WTC11 (cell line): Measurements from ENCODE around the gene HOXB5.

ENCODE experiments used
- ATF2 ChIP-seq: sonication (generic); formaldehyde crosslinking; IDR thresholded peaks from 2 replicates; pipeline ENCODE4 v1.8.1; 2022; ENCODE audit warnings: low read depth, missing genetic modification reagents, borderline replicate concordance
- CREB1 ChIP-seq: sonication (generic); formaldehyde crosslinking; IDR thresholded peaks from 2 replicates; pipeline ENCODE4 v1.8.0; 2023; ENCODE audit warnings: mild to moderate bottlenecking, missing genetic modification reagents
- CTCF ChIP-seq: fragments of 200-600 bp; IDR thresholded peaks from 2 replicates; pipeline ENCODE4 v1.8.0; 2022; ENCODE audit warnings: antibody characterized with exemption
- E2F5 ChIP-seq: sonication (generic); formaldehyde crosslinking; IDR thresholded peaks from 2 replicates; pipeline ENCODE4 v1.8.1; 2022; ENCODE audit warnings: mild to moderate bottlenecking, moderate library complexity, missing genetic modification reagents
- ELF4 ChIP-seq: sonication (generic); formaldehyde crosslinking; IDR thresholded peaks from 2 replicates; pipeline ENCODE4 v1.8.1; 2022; ENCODE audit warnings: low read depth, mild to moderate bottlenecking, moderate library complexity, missing genetic modification reagents
- ETV6 ChIP-seq: sonication (generic); formaldehyde crosslinking; IDR thresholded peaks from 2 replicates; pipeline ENCODE4 v1.8.1; 2022; ENCODE audit warnings: mild to moderate bottlenecking, missing genetic modification reagents
- JUN ChIP-seq: sonication (generic); formaldehyde crosslinking; IDR thresholded peaks from 2 replicates; pipeline ENCODE4 v1.8.0; 2023; ENCODE audit warnings: mild to moderate bottlenecking, missing genetic modification reagents
- SMAD3 ChIP-seq: sonication (generic); formaldehyde crosslinking; IDR thresholded peaks from 2 replicates; pipeline ENCODE4 v1.8.0; 2022; ENCODE audit warnings: missing genetic modification reagents, mild to moderate bottlenecking, borderline replicate concordance
- TCF7 ChIP-seq: sonication (generic); formaldehyde crosslinking; IDR thresholded peaks from 2 replicates; pipeline ENCODE4 v1.8.0; 2022; ENCODE audit warnings: mild to moderate bottlenecking, low read depth, missing genetic modification reagents, moderate library complexity
- TP53 ChIP-seq: sonication (generic); formaldehyde crosslinking; IDR thresholded peaks from 2 replicates; pipeline ENCODE4 v1.8.1; 2023; ENCODE audit warnings: mild to moderate bottlenecking, missing genetic modification reagents
- USF2 ChIP-seq: sonication (generic); formaldehyde crosslinking; IDR thresholded peaks from 2 replicates; pipeline ENCODE4 v1.8.1; 2023; ENCODE audit warnings: mild to moderate bottlenecking, missing genetic modification reagents, moderate library complexity

- TF ChIP-seq CTCF: no peak
- TF ChIP-seq USF2 (CRISPR knock-in tag): no peak
- TF ChIP-seq ELF4 (CRISPR knock-in tag): no peak
- TF ChIP-seq JUN (CRISPR knock-in tag): no peak
- TF ChIP-seq TCF7 (CRISPR knock-in tag): no peak
- no peak for TF ChIP-seq TP53 (CRISPR knock-in tag)
- no peak for TF ChIP-seq ETV6
- TF ChIP-seq ATF2: no peak
- no peak for TF ChIP-seq CREB1 (CRISPR knock-in tag)
- no peak for TF ChIP-seq E2F5 (CRISPR knock-in tag)
- no peak for TF ChIP-seq SMAD3 (CRISPR knock-in tag)
These were observed 18.3 kb upstream of the HOXB5 start for GRCh38 chr17:48611681-48612455.
